SHP77 treated with DMSO at 0.1 percent for 48 hours (cell line): Measurements from ENCODE around the gene MID2.
"Not testable (repeated sequence)": the region's sequence is repeated elsewhere in the genome, so short reads cannot be mapped to it uniquely, and the experiment has no call there.

ENCODE experiments used
- DNase-seq: peaks from one replicate; lab custom pipeline; 2025; lab: John Stamatoyannopoulos, UW

Gene MID2

GRCh38 chrX:107842715-107843400 lies 17.2 kb downstream of the MID2 start:
- no peak for DNase-seq

- no peak for DNase-seq
Observed at GRCh38 chrX:107845625-107846024, 20.0 kb downstream of the MID2 start.

- no peak for DNase-seq
Observed at GRCh38 chrX:107848591-107848990, 22.9 kb downstream of the MID2 start.

- DNase-seq = no peak
Observed at GRCh38 chrX:107849747-107850421, 24.2 kb downstream of the MID2 start.

- no peak for DNase-seq
Observed at GRCh38 chrX:107850422-107850765, 24.7 kb downstream of the MID2 start.

GRCh38 chrX:107851215-107851614 lies 25.5 kb downstream of the MID2 start:
- no peak for DNase-seq

GRCh38 chrX:107851665-107852064 lies 26.0 kb downstream of the MID2 start:
- DNase-seq = not testable (repeated sequence)

- no peak for DNase-seq
Observed at GRCh38 chrX:107856289-107856688, 30.6 kb downstream of the MID2 start.

- DNase-seq = not testable (repeated sequence)
Observed at GRCh38 chrX:107857041-107857440, 31.4 kb downstream of the MID2 start.

GRCh38 chrX:107857837-107858236 lies 32.2 kb downstream of the MID2 start:
- DNase-seq = no peak

- no peak for DNase-seq
Observed at GRCh38 chrX:107861056-107861455, 35.4 kb downstream of the MID2 start.

- no peak for DNase-seq
Observed at GRCh38 chrX:107871136-107871535, 45.5 kb downstream of the MID2 start.

GRCh38 chrX:107878106-107878505 lies 52.4 kb downstream of the MID2 start:
- DNase-seq = no peak

- no peak for DNase-seq
Observed at GRCh38 chrX:107880054-107880610, 54.5 kb downstream of the MID2 start.

GRCh38 chrX:107894038-107894437 lies 68.4 kb downstream of the MID2 start:
- peak; percentile 1 for DNase-seq

GRCh38 chrX:107902721-107903120 lies 77.1 kb downstream of the MID2 start:
- DNase-seq = no peak

- no peak for DNase-seq
Observed at GRCh38 chrX:107905366-107905765, 79.7 kb downstream of the MID2 start.

- no peak for DNase-seq
Observed at GRCh38 chrX:107924136-107924746, 98.6 kb downstream of the MID2 start.

GRCh38 chrX:107934262-107934661 lies 108.6 kb downstream of the MID2 start:
- DNase-seq = no peak

- DNase-seq = no peak
Observed at GRCh38 chrX:107935200-107935599, 109.5 kb downstream of the MID2 start.

- DNase-seq = no peak
Observed at GRCh38 chrX:107935664-107936433, 110.2 kb downstream of the MID2 start.

- no peak for DNase-seq
Observed at GRCh38 chrX:107936434-107936730, 110.7 kb downstream of the MID2 start.

GRCh38 chrX:107940095-107940494 lies 114.4 kb downstream of the MID2 start:
- no peak for DNase-seq
